ENCODE data around the gene HSPA12A. TPM values are rescaled to one million over a fixed set of nuclear protein-coding genes. Genes with fewer than 3 reads are reported as not detected.

The HSPA12A gene
- total and polyA plus RNA-seq, 9 of the 15 experiments (the other 6 are each of a cell fraction or from before 2014, with no cell fraction given), result 0.01 to 0.18 (median 0.04) TPM; not detected in 4

GRCh38 chr10:116632596-116633215, 109.7 kb downstream of the HSPA12A start (continued):
- no peak for TF ChIP-seq ZNF282 (CRISPR knock-in tag; IDR thresholded peaks at IDR 0.05)

GRCh38 chr10:116631871-116632295, 110.5 kb downstream of the HSPA12A start:
- Histone ChIP-seq H3K9me3 (replicated peaks; ENCODE audit: control insufficient read depth, insufficient read depth, low read depth, low read length) (no peaks in the 10 kb centered on the region), H4K20me1 (replicated peaks; ENCODE audit: control insufficient read depth, insufficient read depth, low read length) (no peaks in the 10 kb centered on the region), H3K27me3 (ENCODE audit: control insufficient read depth in 2 of 2, insufficient read depth in 2 of 2, low read length in 2 of 2) (peaks cover 0 to 5% of the 10 kb centered on the region in 2 experiments; a peak in 2 of 5 replicates), H3K4me3 (no peak overlapping the region), H3K4me2 (ENCODE audit: insufficient read depth, low read length) (no peak overlapping the region), H3K4me1 (replicated peaks in 1 of 2; ENCODE audit: control insufficient read depth in 2 of 2, insufficient read depth in 2 of 2, low read length in 2 of 2) (peaks cover 0 to 6% of the 10 kb centered on the region in 2 experiments; a peak in 1 of 5 replicates), H3K79me2 (ENCODE audit: control insufficient read depth, insufficient read depth, low read length) (no peaks in the 10 kb centered on the region), H3K27ac (ENCODE audit: extremely low read depth, low read depth, low read length) (no peak overlapping the region), H2AFZ (ENCODE audit: low read depth, low read length) (no peak overlapping the region), H3K9ac (ENCODE audit: insufficient read depth in 1 of 2, low read depth in 2 of 2, low read length in 2 of 2) (no peak overlapping the region), H3K9me1 (ENCODE audit: control insufficient read depth, insufficient read depth, low read length) (no peaks in the 10 kb centered on the region), H3K36me3 (ENCODE audit: control insufficient read depth, insufficient read depth, low read length) (no peaks in the 10 kb centered on the region)
- TF ChIP-seq ZNF224 (CRISPR knock-in tag; IDR thresholded peaks at IDR 0.05) (no peak), PHF20 (IDR thresholded peaks at IDR 0.05; ENCODE audit: partially characterized antibody) (no peak), TAL1 (IDR thresholded peaks at IDR 0.05) (no peak)
- ATAC-seq (no peak), DNase-seq (ENCODE audit: extremely low read depth in 1 of 4, low spot score in 3 of 4) (no peak), FAIRE-seq (no peak)
- WGBS (ENCODE audit: insufficient coverage, low coverage, missing lambda C conversion rate), result 0% methylated on average over 6 of the region's 6 CpGs
- no TSS peak for BruUV-seq (replicated peaks)
- intact Hi-C loops (cut with micrococcal nuclease) (no loop called here), in situ Hi-C loops (cut with MboI) (no loop called here)
- POLR2A ChIA-PET, result no interaction called here
- CTCF ChIA-PET (ENCODE audit: low intra/inter-chr PET ratio), result no interaction called here

DNA sequence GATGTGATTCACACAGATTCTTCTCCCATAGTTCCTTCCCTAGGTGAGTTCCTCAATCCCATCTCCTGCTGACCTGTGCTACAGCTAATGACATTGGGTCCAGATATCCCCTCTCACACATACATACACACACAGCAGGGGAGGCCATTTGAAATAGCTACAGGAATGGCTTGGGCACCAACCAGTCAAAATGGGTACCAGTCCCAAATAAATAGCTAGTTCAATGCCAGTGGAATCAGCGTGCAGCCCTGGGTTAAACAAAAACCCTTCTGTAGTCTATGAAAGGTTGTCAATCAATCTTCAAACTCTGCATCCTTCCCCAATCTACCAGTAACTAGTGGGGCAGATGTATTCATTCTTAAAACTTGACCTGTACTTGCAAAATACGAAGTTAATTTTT, 112.3 kb downstream of the HSPA12A start:
- WGBS (ENCODE audit: insufficient coverage, low coverage, missing lambda C conversion rate), result 0% methylated on average over 2 of the region's 2 CpGs
- intact Hi-C loops (cut with micrococcal nuclease), result no loop called here
- ATAC-seq, result no peak
- TF ChIP-seq HMG20A (CRISPR knock-in tag; conservative IDR thresholded peaks at IDR 0.05) (no peak), HOXB6 (CRISPR knock-in tag; IDR thresholded peaks at IDR 0.05; ENCODE audit: borderline replicate concordance) (no peak), SRSF7 (optimal IDR thresholded peaks at IDR 0.05; ENCODE audit: low read depth, low read length) (no peak), GABPB2 (CRISPR knock-in tag; conservative IDR thresholded peaks at IDR 0.05) (no peak), ARID2 (IDR thresholded peaks at IDR 0.05) (no peak), ZBTB5 (IDR thresholded peaks at IDR 0.05) (no peak)
- TF ChIP-seq, protein P1, sequence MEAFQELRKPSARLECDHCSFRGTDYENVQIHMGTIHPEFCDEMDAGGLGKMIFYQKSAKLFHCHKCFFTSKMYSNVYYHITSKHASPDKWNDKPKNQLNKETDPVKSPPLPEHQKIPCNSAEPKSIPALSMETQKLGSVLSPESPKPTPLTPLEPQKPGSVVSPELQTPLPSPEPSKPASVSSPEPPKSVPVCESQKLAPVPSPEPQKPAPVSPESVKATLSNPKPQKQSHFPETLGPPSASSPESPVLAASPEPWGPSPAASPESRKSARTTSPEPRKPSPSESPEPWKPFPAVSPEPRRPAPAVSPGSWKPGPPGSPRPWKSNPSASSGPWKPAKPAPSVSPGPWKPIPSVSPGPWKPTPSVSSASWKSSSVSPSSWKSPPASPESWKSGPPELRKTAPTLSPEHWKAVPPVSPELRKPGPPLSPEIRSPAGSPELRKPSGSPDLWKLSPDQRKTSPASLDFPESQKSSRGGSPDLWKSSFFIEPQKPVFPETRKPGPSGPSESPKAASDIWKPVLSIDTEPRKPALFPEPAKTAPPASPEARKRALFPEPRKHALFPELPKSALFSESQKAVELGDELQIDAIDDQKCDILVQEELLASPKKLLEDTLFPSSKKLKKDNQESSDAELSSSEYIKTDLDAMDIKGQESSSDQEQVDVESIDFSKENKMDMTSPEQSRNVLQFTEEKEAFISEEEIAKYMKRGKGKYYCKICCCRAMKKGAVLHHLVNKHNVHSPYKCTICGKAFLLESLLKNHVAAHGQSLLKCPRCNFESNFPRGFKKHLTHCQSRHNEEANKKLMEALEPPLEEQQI (IDR thresholded peaks at IDR 0.05), result no peak

More for the DNA sequence above, 112.3 kb downstream of the HSPA12A start:
- H3K79me2 ChIP-seq (ENCODE audit: control insufficient read depth, insufficient read depth, low read length), result no peaks in the 10 kb centered on the region
- H3K9me3 ChIP-seq (replicated peaks; ENCODE audit: control insufficient read depth, insufficient read depth, low read depth, low read length), result no peaks in the 10 kb centered on the region
- peaks cover 0 to 6% of the 10 kb centered on the region in 2 experiments; a peak in 1 of 5 replicates for H3K4me1 ChIP-seq (replicated peaks in 1 of 2; ENCODE audit: control insufficient read depth in 2 of 2, insufficient read depth in 2 of 2, low read length in 2 of 2)
- H3K9me1 ChIP-seq (ENCODE audit: control insufficient read depth, insufficient read depth, low read length), result no peaks in the 10 kb centered on the region
- H3K27me3 ChIP-seq (ENCODE audit: control insufficient read depth in 2 of 2, insufficient read depth in 2 of 2, low read length in 2 of 2), result peaks cover 0 to 8% of the 10 kb centered on the region in 2 experiments; a peak in 2 of 5 replicates
- ChIA-PET CTCF (ENCODE audit: low intra/inter-chr PET ratio) (no interaction called here), POLR2A (interaction anchor here (0.7 kb wide), 1 partner anchor 13 kb away, joined by 3 read pairs; no protein-coding TSS in a partner anchor)
- no peak overlapping the region for H3K27ac ChIP-seq (ENCODE audit: extremely low read depth, low read depth, low read length)
- H3K36me3 ChIP-seq (ENCODE audit: control insufficient read depth, insufficient read depth, low read length), result no peaks in the 10 kb centered on the region
- H3K9ac ChIP-seq (ENCODE audit: insufficient read depth in 1 of 2, low read depth in 2 of 2, low read length in 2 of 2), result no peak overlapping the region
- no peak for FAIRE-seq
- H3K4me3 ChIP-seq, result no peak overlapping the region
- no peak for DNase-seq (ENCODE audit: extremely low read depth in 1 of 4, low spot score in 3 of 4)
- BruUV-seq (replicated peaks), result no TSS peak
- no peak overlapping the region for H2AFZ ChIP-seq (ENCODE audit: low read depth, low read length)
- no peak overlapping the region for H3K4me2 ChIP-seq (ENCODE audit: insufficient read depth, low read length)
- in situ Hi-C loops (cut with MboI), result no loop called here
- no peaks in the 10 kb centered on the region for H4K20me1 ChIP-seq (replicated peaks; ENCODE audit: control insufficient read depth, insufficient read depth, low read length)

Measured in K562 (cell line).